ENCODE measurements around the gene STAU1. TPM values are rescaled to one million over a fixed set of nuclear protein-coding genes. Genes with fewer than 3 reads are reported as not detected.
A peak's percentile ranks its signal among the peaks of the same experiment; 100 is the strongest.

Gene STAU1
- total and polyA plus RNA-seq, 2 of the 13 experiments (the other 11 are each of a cell fraction or from before 2014, with no cell fraction given) = 119 to 133 TPM

DNA sequence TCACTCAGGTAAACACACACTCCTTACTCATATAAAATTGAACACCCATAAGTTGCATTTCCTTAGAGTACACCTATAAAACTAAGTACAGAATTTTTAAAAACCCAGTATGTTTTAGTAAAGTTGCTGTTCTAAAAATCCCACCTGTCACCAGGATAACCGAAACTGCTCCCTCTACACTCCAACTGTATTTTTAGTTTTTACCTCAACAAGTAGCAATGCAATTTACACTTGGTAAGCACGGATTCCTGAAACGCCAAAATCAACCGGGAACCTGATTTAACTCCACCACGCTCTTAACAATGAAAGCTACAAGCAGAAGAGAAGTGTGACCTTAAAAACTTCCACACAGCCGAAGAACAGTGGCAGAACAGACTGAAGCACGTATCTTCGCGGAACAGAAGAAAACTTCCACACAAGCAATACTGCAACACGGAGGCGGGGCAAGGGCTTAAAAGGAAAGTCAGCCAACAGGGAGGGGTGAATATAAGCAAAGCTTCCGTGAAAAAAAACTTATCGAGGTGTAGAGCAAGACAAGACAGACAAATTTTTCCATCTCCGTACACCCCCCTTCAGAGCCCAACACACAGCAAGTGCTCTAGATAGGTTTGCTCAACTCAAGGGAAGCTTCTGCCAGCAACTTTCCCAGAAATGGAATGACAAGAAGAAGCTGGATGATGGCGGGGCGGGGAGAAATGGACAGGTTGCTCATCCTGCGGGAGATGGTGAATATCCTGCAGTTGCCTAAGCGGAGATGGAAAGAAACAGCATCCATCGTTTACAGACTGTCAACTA is 1.4 kb downstream of the STAU1 start (continued):
- TF ChIP-seq ZNF136 (CRISPR knock-in tag; IDR thresholded peaks at IDR 0.05; ENCODE audit: low read depth) (no peak), HHEX (CRISPR knock-in tag; IDR thresholded peaks at IDR 0.05) (no peak), MED8 (CRISPR knock-in tag; IDR thresholded peaks at IDR 0.05; ENCODE audit: insufficient replicate concordance) (no peak), ZSCAN12 (CRISPR knock-in tag; IDR thresholded peaks at IDR 0.05) (no peak), U2AF2 (IDR thresholded peaks at IDR 0.05; ENCODE audit: low read depth, low read length) (no peak), GLMP (CRISPR knock-in tag; IDR thresholded peaks at IDR 0.05; ENCODE audit: borderline replicate concordance) (no peak), TMF1 (CRISPR knock-in tag; IDR thresholded peaks at IDR 0.05; ENCODE audit: low read depth) (no peak), ZUFSP (CRISPR knock-in tag; IDR thresholded peaks at IDR 0.05; ENCODE audit: borderline replicate concordance) (no peak), KAT2B (IDR thresholded peaks at IDR 0.05; ENCODE audit: borderline replicate concordance, low read depth, low read length) (no peak), ZBTB25 (CRISPR knock-in tag; IDR thresholded peaks at IDR 0.05) (peak; percentile 55; the same call in 1 of the 2 replicates), ZNF562 (CRISPR knock-in tag; IDR thresholded peaks at IDR 0.05; ENCODE audit: borderline replicate concordance) (no peak), ZNF484 (CRISPR knock-in tag; IDR thresholded peaks at IDR 0.05; ENCODE audit: borderline replicate concordance, low read depth) (no peak), ZBTB21 (CRISPR knock-in tag; IDR thresholded peaks at IDR 0.05) (no peak), ATAD3A (CRISPR knock-in tag; IDR thresholded peaks at IDR 0.05) (no peak), KDM5B (CRISPR knock-in tag; IDR thresholded peaks at IDR 0.05; ENCODE audit: borderline replicate concordance) (0 out of 2 replicates have a peak, but pooled peaks have one; percentile 24), POLR2AphosphoS5 (IDR thresholded peaks at IDR 0.05; ENCODE audit: low read depth, low read length) (peak; percentile 81), KLF15 (CRISPR knock-in tag; IDR thresholded peaks at IDR 0.05; ENCODE audit: borderline replicate concordance) (no peak)
- TF ChIP-seq, protein P1, sequence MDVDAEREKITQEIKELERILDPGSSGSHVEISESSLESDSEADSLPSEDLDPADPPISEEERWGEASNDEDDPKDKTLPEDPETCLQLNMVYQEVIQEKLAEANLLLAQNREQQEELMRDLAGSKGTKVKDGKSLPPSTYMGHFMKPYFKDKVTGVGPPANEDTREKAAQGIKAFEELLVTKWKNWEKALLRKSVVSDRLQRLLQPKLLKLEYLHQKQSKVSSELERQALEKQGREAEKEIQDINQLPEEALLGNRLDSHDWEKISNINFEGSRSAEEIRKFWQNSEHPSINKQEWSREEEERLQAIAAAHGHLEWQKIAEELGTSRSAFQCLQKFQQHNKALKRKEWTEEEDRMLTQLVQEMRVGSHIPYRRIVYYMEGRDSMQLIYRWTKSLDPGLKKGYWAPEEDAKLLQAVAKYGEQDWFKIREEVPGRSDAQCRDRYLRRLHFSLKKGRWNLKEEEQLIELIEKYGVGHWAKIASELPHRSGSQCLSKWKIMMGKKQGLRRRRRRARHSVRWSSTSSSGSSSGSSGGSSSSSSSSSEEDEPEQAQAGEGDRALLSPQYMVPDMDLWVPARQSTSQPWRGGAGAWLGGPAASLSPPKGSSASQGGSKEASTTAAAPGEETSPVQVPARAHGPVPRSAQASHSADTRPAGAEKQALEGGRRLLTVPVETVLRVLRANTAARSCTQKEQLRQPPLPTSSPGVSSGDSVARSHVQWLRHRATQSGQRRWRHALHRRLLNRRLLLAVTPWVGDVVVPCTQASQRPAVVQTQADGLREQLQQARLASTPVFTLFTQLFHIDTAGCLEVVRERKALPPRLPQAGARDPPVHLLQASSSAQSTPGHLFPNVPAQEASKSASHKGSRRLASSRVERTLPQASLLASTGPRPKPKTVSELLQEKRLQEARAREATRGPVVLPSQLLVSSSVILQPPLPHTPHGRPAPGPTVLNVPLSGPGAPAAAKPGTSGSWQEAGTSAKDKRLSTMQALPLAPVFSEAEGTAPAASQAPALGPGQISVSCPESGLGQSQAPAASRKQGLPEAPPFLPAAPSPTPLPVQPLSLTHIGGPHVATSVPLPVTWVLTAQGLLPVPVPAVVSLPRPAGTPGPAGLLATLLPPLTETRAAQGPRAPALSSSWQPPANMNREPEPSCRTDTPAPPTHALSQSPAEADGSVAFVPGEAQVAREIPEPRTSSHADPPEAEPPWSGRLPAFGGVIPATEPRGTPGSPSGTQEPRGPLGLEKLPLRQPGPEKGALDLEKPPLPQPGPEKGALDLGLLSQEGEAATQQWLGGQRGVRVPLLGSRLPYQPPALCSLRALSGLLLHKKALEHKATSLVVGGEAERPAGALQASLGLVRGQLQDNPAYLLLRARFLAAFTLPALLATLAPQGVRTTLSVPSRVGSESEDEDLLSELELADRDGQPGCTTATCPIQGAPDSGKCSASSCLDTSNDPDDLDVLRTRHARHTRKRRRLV (CRISPR knock-in tag; IDR thresholded peaks at IDR 0.05) = peak; percentile 47; the same call in 1 of the 2 replicates
- TF ChIP-seq, protein P2, sequence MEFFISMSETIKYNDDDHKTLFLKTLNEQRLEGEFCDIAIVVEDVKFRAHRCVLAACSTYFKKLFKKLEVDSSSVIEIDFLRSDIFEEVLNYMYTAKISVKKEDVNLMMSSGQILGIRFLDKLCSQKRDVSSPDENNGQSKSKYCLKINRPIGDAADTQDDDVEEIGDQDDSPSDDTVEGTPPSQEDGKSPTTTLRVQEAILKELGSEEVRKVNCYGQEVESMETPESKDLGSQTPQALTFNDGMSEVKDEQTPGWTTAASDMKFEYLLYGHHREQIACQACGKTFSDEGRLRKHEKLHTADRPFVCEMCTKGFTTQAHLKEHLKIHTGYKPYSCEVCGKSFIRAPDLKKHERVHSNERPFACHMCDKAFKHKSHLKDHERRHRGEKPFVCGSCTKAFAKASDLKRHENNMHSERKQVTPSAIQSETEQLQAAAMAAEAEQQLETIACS (CRISPR knock-in tag; IDR thresholded peaks at IDR 0.05) = no peak
